Osteoblast (primary cell): Measurements from ENCODE around the gene NCAN. TPM values are rescaled to one million over a fixed set of nuclear protein-coding genes. Genes with fewer than 3 reads are reported as not detected.

ENCODE experiments used
- DNase-seq: peaks from one replicate; pipeline ENCODE4 v3.0.0; 2011; ENCODE audit warnings: low spot score, mixed read lengths; ENCODE audit not compliant: insufficient read length; ENCODE audit errors: missing footprints
- H2AFZ ChIP-seq: 2 replicates; pipeline ENCODE4 v1.6.0; 2011; ENCODE audit warnings: mild to moderate bottlenecking, low read length
- H3K27ac ChIP-seq: 2 replicates; pipeline ENCODE4 v1.5.1; 2011; ENCODE audit warnings: mild to moderate bottlenecking, low read depth, low read length, moderate library complexity
- H3K27me3 ChIP-seq: 2 replicates; pipeline ENCODE4 v1.6.0; 2012; ENCODE audit warnings: mild to moderate bottlenecking, control low read depth, inconsistent platforms, low read length, moderate library complexity; ENCODE audit not compliant: insufficient read depth
- H3K36me3 ChIP-seq: 2 replicates; pipeline ENCODE4 v1.5.1; 2011; ENCODE audit warnings: mild to moderate bottlenecking, low read length, control low read depth, moderate library complexity; ENCODE audit not compliant: insufficient read depth
- H3K4me1 ChIP-seq: 2 replicates; pipeline ENCODE4 v1.5.1; 2011; ENCODE audit warnings: mild to moderate bottlenecking, low read length, control low read depth, moderate library complexity; ENCODE audit not compliant: insufficient read depth
- H3K4me2 ChIP-seq: 2 replicates; pipeline ENCODE4 v1.6.0; 2011; ENCODE audit warnings: mild to moderate bottlenecking, low read length; ENCODE audit not compliant: insufficient read depth
- H3K4me3 ChIP-seq: fragments of 200-600 bp; sonication (generic); 3 replicates; pipeline ENCODE4 v1.5.1; 2012; ENCODE audit warnings: mild to moderate bottlenecking, low read length, inconsistent platforms; ENCODE audit not compliant: insufficient read depth
- H3K79me2 ChIP-seq: 2 replicates; pipeline ENCODE4 v1.6.0; 2012; ENCODE audit warnings: mild to moderate bottlenecking, low read length, control low read depth, inconsistent platforms; ENCODE audit not compliant: insufficient read depth
- H3K9me3 ChIP-seq: 2 replicates; pipeline ENCODE4 v1.5.1; 2011; ENCODE audit warnings: low read depth, low read length, control low read depth
- H4K20me1 ChIP-seq: 2 replicates; pipeline ENCODE4 v1.6.0; 2012; ENCODE audit warnings: mild to moderate bottlenecking, low read length, control low read depth; ENCODE audit not compliant: insufficient read depth
- total RNA-seq: library from RNA; depleted of rRNA; stranded (reverse); fragments of >200 nt; gene quantifications from 2 replicates; pipeline ENCODE4 v1.2.3, GENCODE V29; 2012
- TF ChIP-seq, protein P1 (sequence below): IDR thresholded peaks from 2 replicates; pipeline ENCODE4 v1.5.1; 2011; ENCODE audit warnings: mild to moderate bottlenecking, low read depth, low read length, moderate library complexity; ENCODE audit errors: extremely low read depth

The NCAN gene
- total RNA-seq, 1 donor = not detected

DNA sequence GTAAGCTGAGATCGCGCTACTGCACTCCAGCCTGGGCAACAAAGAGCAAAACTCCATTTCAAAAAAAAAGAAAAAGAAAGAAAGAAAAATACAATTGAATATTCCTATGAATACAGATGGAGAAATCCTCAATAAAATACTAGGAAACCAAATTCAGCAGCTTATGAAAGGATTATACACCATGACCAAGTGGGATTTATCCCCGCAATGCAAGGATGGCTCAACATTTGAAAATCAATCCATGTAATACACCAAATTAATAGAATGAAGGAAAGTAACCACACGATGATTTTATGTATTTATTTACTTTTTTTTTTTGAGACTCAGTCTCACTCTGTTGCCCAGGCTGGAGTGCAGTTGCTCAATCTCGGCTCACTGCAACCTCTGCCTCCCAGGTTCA, 80.8 kb downstream of the NCAN start:
- H4K20me1 ChIP-seq = no peaks in the 10 kb centered on the region
- H3K4me3 ChIP-seq = no peak overlapping the region
- TF ChIP-seq, protein P1, sequence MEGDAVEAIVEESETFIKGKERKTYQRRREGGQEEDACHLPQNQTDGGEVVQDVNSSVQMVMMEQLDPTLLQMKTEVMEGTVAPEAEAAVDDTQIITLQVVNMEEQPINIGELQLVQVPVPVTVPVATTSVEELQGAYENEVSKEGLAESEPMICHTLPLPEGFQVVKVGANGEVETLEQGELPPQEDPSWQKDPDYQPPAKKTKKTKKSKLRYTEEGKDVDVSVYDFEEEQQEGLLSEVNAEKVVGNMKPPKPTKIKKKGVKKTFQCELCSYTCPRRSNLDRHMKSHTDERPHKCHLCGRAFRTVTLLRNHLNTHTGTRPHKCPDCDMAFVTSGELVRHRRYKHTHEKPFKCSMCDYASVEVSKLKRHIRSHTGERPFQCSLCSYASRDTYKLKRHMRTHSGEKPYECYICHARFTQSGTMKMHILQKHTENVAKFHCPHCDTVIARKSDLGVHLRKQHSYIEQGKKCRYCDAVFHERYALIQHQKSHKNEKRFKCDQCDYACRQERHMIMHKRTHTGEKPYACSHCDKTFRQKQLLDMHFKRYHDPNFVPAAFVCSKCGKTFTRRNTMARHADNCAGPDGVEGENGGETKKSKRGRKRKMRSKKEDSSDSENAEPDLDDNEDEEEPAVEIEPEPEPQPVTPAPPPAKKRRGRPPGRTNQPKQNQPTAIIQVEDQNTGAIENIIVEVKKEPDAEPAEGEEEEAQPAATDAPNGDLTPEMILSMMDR = no peak
- H3K4me1 ChIP-seq = no peaks in the 10 kb centered on the region
- DNase-seq = no peak
- H2AFZ ChIP-seq = no peak overlapping the region
- no peaks in the 10 kb centered on the region for H3K9me3 ChIP-seq
- H3K27ac ChIP-seq = no peak overlapping the region
- no peaks in the 10 kb centered on the region for H3K79me2 ChIP-seq
- H3K27me3 ChIP-seq = no peaks in the 10 kb centered on the region
- H3K4me2 ChIP-seq = no peak overlapping the region
- peaks cover 51% of the 10 kb centered on the region for H3K36me3 ChIP-seq

DNA sequence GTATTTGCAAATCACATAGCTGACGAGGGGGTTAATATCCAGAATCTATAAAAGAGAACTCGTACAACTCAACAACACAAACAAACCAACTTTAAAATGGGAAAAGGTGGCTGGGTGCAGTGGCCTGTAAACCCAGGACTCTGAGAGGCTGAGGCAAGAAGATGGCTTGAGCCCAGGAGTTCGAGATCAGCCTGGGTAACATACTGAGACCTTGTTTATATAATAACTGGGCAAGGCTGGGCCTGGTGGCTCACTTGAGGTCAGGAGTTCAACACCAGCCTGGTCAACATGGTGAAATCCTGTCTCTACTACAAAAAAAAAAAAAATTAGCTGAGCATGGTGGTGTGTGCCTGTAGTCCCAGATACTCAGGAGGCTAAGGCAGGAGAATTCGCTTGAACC, 83.2 kb downstream of the NCAN start:
- H3K9me3 ChIP-seq = no peaks in the 10 kb centered on the region
- peaks cover 33% of the 10 kb centered on the region for H3K36me3 ChIP-seq
- no peak for DNase-seq

DNA sequence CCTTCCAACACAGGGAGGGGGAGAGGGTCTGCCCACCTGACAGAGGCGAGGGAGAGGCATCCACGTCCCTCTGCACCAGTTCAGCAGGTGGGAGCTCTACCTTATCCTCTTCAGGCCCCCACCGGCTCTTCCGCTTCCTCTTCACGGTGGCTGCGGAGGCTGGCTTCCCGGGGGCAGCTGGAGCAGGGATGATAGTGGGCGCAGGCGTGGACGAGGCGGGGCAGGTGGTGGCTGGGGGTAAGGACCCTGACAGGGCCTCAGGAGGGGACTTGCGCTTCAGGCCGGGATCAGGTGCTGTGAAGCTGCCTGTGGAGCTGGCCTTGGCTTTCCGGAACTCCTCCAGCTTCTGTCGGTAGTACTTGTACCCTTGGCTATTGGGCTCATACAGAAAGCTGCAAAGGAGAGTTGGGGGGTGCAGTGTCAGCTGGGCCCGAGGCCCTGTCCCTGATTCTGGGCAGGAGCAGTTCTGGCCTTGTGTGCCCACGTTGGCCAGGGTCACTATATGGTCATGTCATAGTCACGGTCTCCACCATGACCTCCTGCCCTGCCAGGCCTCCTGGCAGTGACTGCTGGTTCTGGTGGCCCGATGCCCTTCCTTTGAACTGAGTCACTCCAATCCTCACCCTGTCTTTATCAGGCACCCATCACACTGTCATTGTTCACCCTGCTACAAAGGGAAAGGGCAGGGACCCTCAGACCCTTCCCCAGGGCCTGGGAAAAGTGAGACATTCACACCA, 85.4 kb downstream of the NCAN start:
- TF ChIP-seq, protein P1 = no peak
- Histone ChIP-seq H3K4me2 (no peak overlapping the region), H3K27me3 (no peaks in the 10 kb centered on the region), H3K36me3 (peaks cover 48% of the 10 kb centered on the region), H4K20me1 (no peaks in the 10 kb centered on the region), H3K79me2 (no peaks in the 10 kb centered on the region), H3K4me1 (no peaks in the 10 kb centered on the region), H3K4me3 (no peak overlapping the region), H3K27ac (no peak overlapping the region), H3K9me3 (no peaks in the 10 kb centered on the region), H2AFZ (no peak overlapping the region)
- DNase-seq = peak; percentile 29

More for the DNA sequence above, 83.2 kb downstream of the NCAN start:
- Histone ChIP-seq H4K20me1 (no peaks in the 10 kb centered on the region), H3K27ac (no peak overlapping the region), H3K4me2 (no peak overlapping the region), H2AFZ (no peak overlapping the region), H3K4me1 (no peaks in the 10 kb centered on the region), H3K4me3 (no peak overlapping the region), H3K27me3 (no peaks in the 10 kb centered on the region), H3K79me2 (no peaks in the 10 kb centered on the region)
- TF ChIP-seq, protein P1 = no peak

DNA sequence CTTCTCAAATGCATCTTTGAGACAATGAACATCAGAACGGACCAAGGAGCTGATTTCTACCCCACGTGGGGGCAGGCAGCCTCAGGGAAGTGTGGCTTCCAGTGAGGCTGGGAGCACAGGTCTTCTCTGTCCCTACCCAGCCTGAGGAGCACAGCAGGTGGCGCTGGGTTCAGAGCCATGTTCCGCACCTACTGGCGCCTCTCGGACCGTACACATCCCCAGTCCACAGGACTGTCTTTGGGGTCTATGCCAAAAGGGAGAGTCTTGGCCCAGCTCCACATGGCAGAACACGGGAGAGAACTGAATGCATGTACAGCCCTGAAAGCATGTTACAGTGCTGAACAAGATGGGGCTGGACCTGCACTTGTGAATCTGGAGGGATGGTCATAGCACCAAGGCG, 86.0 kb downstream of the NCAN start:
- DNase-seq = no peak
- no peaks in the 10 kb centered on the region for H4K20me1 ChIP-seq
- peaks cover 50% of the 10 kb centered on the region for H3K36me3 ChIP-seq

More for the DNA sequence above, 86.0 kb downstream of the NCAN start:
- Histone ChIP-seq H3K27ac (no peak overlapping the region), H3K9me3 (no peaks in the 10 kb centered on the region), H3K4me3 (no peak overlapping the region), H3K27me3 (no peaks in the 10 kb centered on the region), H3K4me1 (no peaks in the 10 kb centered on the region), H3K79me2 (no peaks in the 10 kb centered on the region), H3K4me2 (no peak overlapping the region), H2AFZ (no peak overlapping the region)
- TF ChIP-seq, protein P1 = no peak
